SJSA1 (cell line): ENCODE results near the gene ZNRF3. TPM values are rescaled to one million over a fixed set of nuclear protein-coding genes. Genes with fewer than 3 reads are reported as not detected.
"Not testable (repeated sequence)": the region's sequence is repeated elsewhere in the genome, so short reads cannot be mapped to it uniquely, and the experiment has no call there.

Experiments
- DNase-seq, 2 experiments: peaks; one replicate each; pipeline ENCODE4 v3.0.0-alpha.2; 2015 to 2020; ENCODE audit warnings: low spot score in 2 of 2, low read depth in 1 of 2
- H3K27ac ChIP-seq: fragments of 250-450 bp; sonication (Bioruptor Pico); 2 replicates; pipeline ENCODE4 v1.5.1; 2020; ENCODE audit warnings: mild to moderate bottlenecking, moderate library complexity
- H3K27me3 ChIP-seq: fragments of 250-450 bp; sonication (Bioruptor Pico); replicated peaks from 2 replicates; pipeline ENCODE4 v1.5.1; 2020; ENCODE audit warnings: mild to moderate bottlenecking, moderate library complexity
- H3K36me3 ChIP-seq: fragments of 250-450 bp; sonication (Bioruptor Pico); 2 replicates; pipeline ENCODE4 v1.5.1; 2020; ENCODE audit warnings: mild to moderate bottlenecking
- H3K4me1 ChIP-seq: fragments of 250-450 bp; sonication (Bioruptor Pico); replicated peaks from 2 replicates; pipeline ENCODE4 v1.6.1; 2021; ENCODE audit warnings: mild to moderate bottlenecking
- H3K4me3 ChIP-seq: fragments of 250-450 bp; sonication (Bioruptor Pico); 2 replicates; pipeline ENCODE4 v1.5.1; 2020; ENCODE audit warnings: mild to moderate bottlenecking
- H3K9me3 ChIP-seq: fragments of 250-450 bp; sonication (Bioruptor Pico); replicated peaks from 2 replicates; pipeline ENCODE4 v1.5.1; 2020; ENCODE audit warnings: mild to moderate bottlenecking
- total RNA-seq: library from RNA; depleted of rRNA; stranded (reverse); fragments of >200 nt; shearing (Covaris generic); gene quantifications from 2 replicates; pipeline ENCODE4 v1.2.3, GENCODE V29; 2014

The ZNRF3 gene
- total RNA-seq, 1 experiment from 2014 or later = 6.0 TPM

GRCh38 chr22:29078036-29078868 is 194.9 kb downstream of the ZNRF3 start:
- Histone ChIP-seq H3K27ac (no peak overlapping the region), H3K27me3 (no peaks in the 10 kb centered on the region), H3K4me3 (no peak overlapping the region), H3K4me1 (peaks cover 11% of the 10 kb centered on the region), H3K9me3 (no peaks in the 10 kb centered on the region), H3K36me3 (peaks cover 2% of the 10 kb centered on the region; the same call in 1 of the 2 replicates)
- no peak for DNase-seq

- no peaks in the 10 kb centered on the region for H3K36me3 ChIP-seq
- no peak overlapping the region for H3K4me3 ChIP-seq
- H3K4me1 ChIP-seq = peaks cover 10% of the 10 kb centered on the region
- H3K9me3 ChIP-seq = no peaks in the 10 kb centered on the region
- DNase-seq = no peak
- H3K27me3 ChIP-seq = no peaks in the 10 kb centered on the region
- no peak overlapping the region for H3K27ac ChIP-seq
These were observed 195.5 kb downstream of the ZNRF3 start for GRCh38 chr22:29078869-29079207.

GRCh38 chr22:29079218-29079901 is 196.0 kb downstream of the ZNRF3 start:
- H3K9me3 ChIP-seq = no peaks in the 10 kb centered on the region
- H3K27me3 ChIP-seq = no peaks in the 10 kb centered on the region
- H3K36me3 ChIP-seq = no peaks in the 10 kb centered on the region
- DNase-seq = no peak
- H3K4me3 ChIP-seq = no peak overlapping the region
- peaks cover 7% of the 10 kb centered on the region; the same call in 1 of the 2 replicates for H3K4me1 ChIP-seq
- H3K27ac ChIP-seq = no peak overlapping the region

GRCh38 chr22:29080106-29080975 is 197.0 kb downstream of the ZNRF3 start:
- no peak overlapping the region for H3K4me3 ChIP-seq
- H3K27ac ChIP-seq = no peak overlapping the region
- no peaks in the 10 kb centered on the region for H3K27me3 ChIP-seq
- H3K4me1 ChIP-seq = 0 out of 2 replicates have a peak, but pooled peaks cover 7% of the 10 kb centered on the region
- H3K36me3 ChIP-seq = no peaks in the 10 kb centered on the region
- no peak for DNase-seq
- H3K9me3 ChIP-seq = no peaks in the 10 kb centered on the region

GRCh38 chr22:29081517-29082236 is 198.3 kb downstream of the ZNRF3 start:
- Histone ChIP-seq H3K4me1 (0 out of 2 replicates have a peak, but pooled peaks cover 7% of the 10 kb centered on the region), H3K27ac (no peak overlapping the region), H3K36me3 (no peaks in the 10 kb centered on the region), H3K9me3 (no peaks in the 10 kb centered on the region), H3K27me3 (no peaks in the 10 kb centered on the region), H3K4me3 (no peak overlapping the region)
- DNase-seq = no peak

- Histone ChIP-seq H3K27ac (no peak overlapping the region), H3K9me3 (no peaks in the 10 kb centered on the region), H3K27me3 (no peaks in the 10 kb centered on the region), H3K4me3 (no peak overlapping the region), H3K4me1 (0 out of 2 replicates have a peak, but pooled peaks cover 7% of the 10 kb centered on the region), H3K36me3 (no peaks in the 10 kb centered on the region)
- DNase-seq = no peak
These were observed 199.6 kb downstream of the ZNRF3 start for GRCh38 chr22:29082826-29083545.

GRCh38 chr22:29083576-29083932 is 200.2 kb downstream of the ZNRF3 start:
- DNase-seq, H3K27me3 ChIP-seq, H3K4me1 ChIP-seq, H3K36me3 ChIP-seq, H3K4me3 ChIP-seq, H3K9me3 ChIP-seq, H3K27ac ChIP-seq: not testable (repeated sequence)

- H3K27me3 ChIP-seq = no peaks in the 10 kb centered on the region
- no peaks in the 10 kb centered on the region for H3K9me3 ChIP-seq
- DNase-seq = no peak
- 0 out of 2 replicates have a peak, but pooled peaks cover 7% of the 10 kb centered on the region for H3K4me1 ChIP-seq
- no peak overlapping the region for H3K4me3 ChIP-seq
- no peaks in the 10 kb centered on the region for H3K36me3 ChIP-seq
- H3K27ac ChIP-seq = no peak overlapping the region
These were observed 200.7 kb downstream of the ZNRF3 start for GRCh38 chr22:29083933-29084591.

GRCh38 chr22:29087012-29087411 is 203.6 kb downstream of the ZNRF3 start:
- Histone ChIP-seq H3K4me3 (no peak overlapping the region), H3K4me1 (peaks cover 7% of the 10 kb centered on the region; the same call in 1 of the 2 replicates), H3K27ac (no peak overlapping the region), H3K9me3 (no peaks in the 10 kb centered on the region), H3K36me3 (no peaks in the 10 kb centered on the region), H3K27me3 (no peaks in the 10 kb centered on the region)
- no peak for DNase-seq

- Histone ChIP-seq H3K36me3 (no peaks in the 10 kb centered on the region), H3K9me3 (no peaks in the 10 kb centered on the region), H3K4me1 (peaks cover 11% of the 10 kb centered on the region), H3K27ac (no peak overlapping the region), H3K27me3 (no peaks in the 10 kb centered on the region), H3K4me3 (no peak overlapping the region)
- no peak for DNase-seq
These were observed 205.4 kb downstream of the ZNRF3 start for GRCh38 chr22:29088809-29089208.

GRCh38 chr22:29089507-29089906 is 206.1 kb downstream of the ZNRF3 start:
- H3K9me3 ChIP-seq = no peaks in the 10 kb centered on the region
- H3K4me1 ChIP-seq = peaks cover 12% of the 10 kb centered on the region
- H3K27ac ChIP-seq = no peak overlapping the region
- H3K36me3 ChIP-seq = no peaks in the 10 kb centered on the region
- DNase-seq = no peak
- H3K27me3 ChIP-seq = no peaks in the 10 kb centered on the region
- H3K4me3 ChIP-seq = no peak overlapping the region

- H3K4me1 ChIP-seq = peaks cover 12% of the 10 kb centered on the region
- no peak overlapping the region for H3K4me3 ChIP-seq
- no peaks in the 10 kb centered on the region for H3K9me3 ChIP-seq
- no peak for DNase-seq
- no peaks in the 10 kb centered on the region for H3K27me3 ChIP-seq
- H3K27ac ChIP-seq = no peak overlapping the region
- H3K36me3 ChIP-seq = no peaks in the 10 kb centered on the region
These were observed 206.7 kb downstream of the ZNRF3 start for GRCh38 chr22:29090039-29090438.
